GM23338 (cell line): ENCODE measurements around the gene APOL2. TPM values are rescaled to one million over a fixed set of nuclear protein-coding genes. Genes with fewer than 3 reads are reported as not detected.

Experiments used
- ATAC-seq: fragments of 200-7000 bp; cut with Tn5 transposase; 3 replicates; pipeline ENCODE4 v1.9.1; 2020
- DNase-seq: peaks from one replicate; pipeline ENCODE4 v3.0.0-alpha.2; 2015; ENCODE audit warnings: low spot score
- H2AFZ ChIP-seq: fragments of 200-600 bp; sonication (generic); 2 replicates; pipeline ENCODE4 v1.8.0; 2016; ENCODE audit warnings: antibody characterized with exemption, mild to moderate bottlenecking, moderate library complexity
- H3F3A ChIP-seq: fragments of 200-600 bp; sonication (generic); replicated peaks from 2 replicates; pipeline ENCODE4 v1.8.0; 2017; ENCODE audit warnings: antibody characterized with exemption, mixed run types, low read depth
- H3K27ac ChIP-seq: fragments of 200-600 bp; sonication (generic); 2 replicates; pipeline ENCODE4 v1.6.1; 2016; ENCODE audit warnings: low read depth
- H3K27me3 ChIP-seq: fragments of 200-600 bp; sonication (generic); 2 replicates; pipeline ENCODE4 v1.8.0; 2016; ENCODE audit warnings: mild to moderate bottlenecking, mixed run types, moderate library complexity; ENCODE audit not compliant: insufficient read depth
- H3K36me3 ChIP-seq: fragments of 200-600 bp; sonication (generic); 2 replicates; pipeline ENCODE4 v1.8.0; 2016; ENCODE audit warnings: mild to moderate bottlenecking; ENCODE audit not compliant: insufficient read depth
- H3K4me1 ChIP-seq: fragments of 200-600 bp; sonication (generic); 2 replicates; pipeline ENCODE4 v1.8.0; 2016; ENCODE audit warnings: mild to moderate bottlenecking, moderate library complexity; ENCODE audit not compliant: insufficient read depth
- H3K4me2 ChIP-seq: fragments of 200-600 bp; sonication (generic); 2 replicates; pipeline ENCODE4 v1.7.1; 2017; ENCODE audit warnings: mixed run types
- H3K4me3 ChIP-seq: fragments of 200-600 bp; sonication (generic); 2 replicates; pipeline ENCODE4 v1.6.1; 2016; ENCODE audit warnings: mixed run types
- H3K79me2 ChIP-seq: fragments of 200-600 bp; sonication (generic); replicated peaks from 2 replicates; pipeline ENCODE4 v1.8.0; 2017; ENCODE audit warnings: mild to moderate bottlenecking; ENCODE audit not compliant: insufficient read depth
- H3K9me2 ChIP-seq: fragments of 200-600 bp; sonication (generic); 2 replicates; pipeline ENCODE4 v1.8.0; 2017; ENCODE audit not compliant: insufficient read depth
- H4K20me1 ChIP-seq: fragments of 200-600 bp; sonication (generic); replicated peaks from 2 replicates; pipeline ENCODE4 v1.8.0; 2017; ENCODE audit warnings: mild to moderate bottlenecking; ENCODE audit not compliant: insufficient read depth
- H3K27ac Mint-ChIP-seq: 2 replicates; pipeline ENCODE4 v1.8.0; 2020; ENCODE audit warnings: inconsistent platforms, mild to moderate bottlenecking, moderate library complexity, mixed read lengths
- H3K27me3 Mint-ChIP-seq: 3 replicates; pipeline ENCODE4 v1.8.0; 2022; ENCODE audit warnings: low read depth, mild to moderate bottlenecking, moderate library complexity, mixed read lengths, inconsistent platforms; ENCODE audit not compliant: insufficient read depth, poor library complexity
- H3K36me3 Mint-ChIP-seq: 3 replicates; pipeline ENCODE4 v1.8.0; 2021; ENCODE audit warnings: low read depth, mild to moderate bottlenecking, inconsistent platforms, moderate library complexity, mixed read lengths
- H3K4me1 Mint-ChIP-seq: 3 replicates; pipeline ENCODE4 v1.8.0; 2020; ENCODE audit warnings: mild to moderate bottlenecking, inconsistent platforms, mixed read lengths
- H3K4me3 Mint-ChIP-seq: 3 replicates; pipeline ENCODE4 v1.8.0; 2021; ENCODE audit warnings: moderate library complexity, mild to moderate bottlenecking, inconsistent platforms, mixed read lengths
- H3K9me3 Mint-ChIP-seq: 3 replicates; pipeline ENCODE4 v1.8.0; 2020; ENCODE audit warnings: moderate library complexity, mild to moderate bottlenecking, inconsistent platforms, mixed read lengths
- CREB1 ChIP-seq: fragments of 250-450 bp; sonication (Bioruptor Pico); IDR thresholded peaks from 2 replicates; pipeline ENCODE4 v1.5.0; 2020; ENCODE audit warnings: low read depth, mild to moderate bottlenecking, moderate library complexity
- CTCF ChIP-seq, 2 experiments: fragments of 200-600 bp in 1 of 2; sonication (generic) in 1 of 2; conservative IDR thresholded peaks; 2 replicates each; pipeline versions ENCODE4 v1.5.1 to v1.6.1; 2016 to 2017; ENCODE audit warnings: antibody characterized with exemption in 2 of 2, low read depth in 2 of 2, mild to moderate bottlenecking in 2 of 2, moderate library complexity in 1 of 2
- ETS1 ChIP-seq: IDR thresholded peaks from 2 replicates; pipeline ENCODE4 v1.6.1; 2016; ENCODE audit warnings: antibody characterized with exemption
- EZH2 ChIP-seq: fragments of 200-600 bp; sonication (generic); IDR thresholded peaks from one replicate; pipeline ENCODE4 v1.8.0; 2017; ENCODE audit warnings: antibody characterized with exemption, mild to moderate bottlenecking, low read depth; ENCODE audit not compliant: unreplicated experiment
- EZH2phosphoT487 ChIP-seq: fragments of 200-600 bp; sonication (generic); IDR thresholded peaks from one replicate; pipeline ENCODE4 v1.8.1; 2018; ENCODE audit warnings: antibody characterized with exemption; ENCODE audit not compliant: unreplicated experiment
- JUNB ChIP-seq: IDR thresholded peaks from one replicate; pipeline ENCODE4 v1.6.1; 2016; ENCODE audit warnings: antibody characterized with exemption; ENCODE audit not compliant: unreplicated experiment
- NANOG ChIP-seq: IDR thresholded peaks from 2 replicates; pipeline ENCODE4 v1.6.1; 2016; ENCODE audit warnings: antibody characterized with exemption, borderline replicate concordance
- POLR2AphosphoS5 ChIP-seq: IDR thresholded peaks from 2 replicates; pipeline ENCODE4 v1.6.1; 2016; ENCODE audit warnings: antibody characterized with exemption, low read depth
- STAT1 ChIP-seq: IDR thresholded peaks from one replicate; pipeline ENCODE4 v1.6.1; 2016; ENCODE audit warnings: antibody characterized with exemption; ENCODE audit not compliant: unreplicated experiment
- ZNF114 ChIP-seq: fragments of 250-450 bp; sonication (Bioruptor Pico); IDR thresholded peaks from 2 replicates; pipeline ENCODE4 v1.5.0; 2020; ENCODE audit warnings: mild to moderate bottlenecking, moderate library complexity
- ZNF331 ChIP-seq: fragments of 250-450 bp; sonication (Bioruptor Pico); IDR thresholded peaks from 2 replicates; pipeline ENCODE4 v1.5.0; 2020; ENCODE audit warnings: low read depth, mild to moderate bottlenecking, moderate library complexity
- polyA plus RNA-seq: library from polyadenylated mRNA; unstranded; fragments of >200 nt; fragmentation: Nextera tagmentation; extraction: Ambion mirVana; gene quantifications from 2 replicates; pipeline ENCODE4 v1.2.1, GENCODE V29; 2016
- total RNA-seq: library from RNA; depleted of rRNA; stranded (reverse); fragments of >200 nt; shearing (Covaris generic); gene quantifications from 2 replicates; pipeline ENCODE4 v1.2.3, GENCODE V29; 2014
- TF ChIP-seq, protein P1 (sequence below): fragments of 250-450 bp; sonication (Bioruptor Pico); IDR thresholded peaks from 2 replicates; pipeline ENCODE4 v1.5.0; 2020; ENCODE audit warnings: mild to moderate bottlenecking, moderate library complexity
- TF ChIP-seq, protein P2 (sequence below): IDR thresholded peaks from one replicate; pipeline ENCODE4 v1.6.1; 2018; ENCODE audit warnings: antibody characterized with exemption; ENCODE audit not compliant: unreplicated experiment

APOL2 gene
- total and polyA plus RNA-seq, 2 experiments from 2014 or later: 5.5 to 10.4 TPM

DNA sequence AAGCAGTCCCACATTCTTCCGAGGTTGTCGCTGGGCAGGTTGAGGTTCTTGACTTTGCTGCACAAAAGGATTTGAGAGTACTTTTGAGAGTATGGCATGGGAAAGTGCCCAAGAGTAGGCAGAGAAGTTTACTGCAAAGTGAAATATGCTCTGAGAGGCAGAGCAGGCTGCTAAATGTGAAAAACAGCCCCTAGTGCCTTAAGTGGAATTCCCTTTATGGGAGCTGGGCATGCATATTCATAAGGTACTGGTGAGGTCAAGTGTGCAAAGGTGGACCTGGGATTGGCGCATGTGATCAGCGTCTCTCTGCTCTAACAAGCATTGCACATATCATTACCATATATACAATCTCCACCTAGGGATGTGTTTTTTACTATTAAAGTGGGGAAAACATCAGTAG lies 25.7 kb downstream of the APOL2 start:
- H3K4me3 ChIP-seq: no peak overlapping the region
- H3K27ac ChIP-seq: no peak overlapping the region
- H3K9me2 ChIP-seq: no peaks in the 10 kb centered on the region
- H2AFZ ChIP-seq: 0 out of 2 replicates have a peak overlapping the region, but pooled peaks have one; percentile 18
- H4K20me1 ChIP-seq: no peaks in the 10 kb centered on the region
- H3K4me1 Mint-ChIP-seq: 0 out of 3 replicates have a peak, but pooled peaks cover 3% of the 10 kb centered on the region
- no peak overlapping the region for H3K27ac Mint-ChIP-seq
- 0 out of 3 replicates have a peak, but pooled peaks cover 3% of the 10 kb centered on the region for H3K36me3 Mint-ChIP-seq
- no peaks in the 10 kb centered on the region for H3K4me1 ChIP-seq
- H3K36me3 ChIP-seq: no peaks in the 10 kb centered on the region
- no peak overlapping the region for H3K4me3 Mint-ChIP-seq
- ATAC-seq (no peak), DNase-seq (no peak)
- no peak overlapping the region for H3K4me2 ChIP-seq
- H3K9me3 Mint-ChIP-seq: peaks cover 18% of the 10 kb centered on the region
- H3K27me3 ChIP-seq: no peaks in the 10 kb centered on the region
- no peaks in the 10 kb centered on the region for H3F3A ChIP-seq
- no peaks in the 10 kb centered on the region for H3K79me2 ChIP-seq
- TF ChIP-seq JUNB (no peak), ZNF331 (no peak), ZNF114 (no peak), CREB1 (CRISPR knock-in tag) (no peak), EZH2phosphoT487 (no peak), NANOG (no peak), CTCF (conservative IDR thresholded peaks at IDR 0.05; ENCODE audit: low read depth in 2 of 2) (no peak), EZH2 (no peak), POLR2AphosphoS5 (no peak), ETS1 (no peak), STAT1 (no peak)
- TF ChIP-seq, protein P1, sequence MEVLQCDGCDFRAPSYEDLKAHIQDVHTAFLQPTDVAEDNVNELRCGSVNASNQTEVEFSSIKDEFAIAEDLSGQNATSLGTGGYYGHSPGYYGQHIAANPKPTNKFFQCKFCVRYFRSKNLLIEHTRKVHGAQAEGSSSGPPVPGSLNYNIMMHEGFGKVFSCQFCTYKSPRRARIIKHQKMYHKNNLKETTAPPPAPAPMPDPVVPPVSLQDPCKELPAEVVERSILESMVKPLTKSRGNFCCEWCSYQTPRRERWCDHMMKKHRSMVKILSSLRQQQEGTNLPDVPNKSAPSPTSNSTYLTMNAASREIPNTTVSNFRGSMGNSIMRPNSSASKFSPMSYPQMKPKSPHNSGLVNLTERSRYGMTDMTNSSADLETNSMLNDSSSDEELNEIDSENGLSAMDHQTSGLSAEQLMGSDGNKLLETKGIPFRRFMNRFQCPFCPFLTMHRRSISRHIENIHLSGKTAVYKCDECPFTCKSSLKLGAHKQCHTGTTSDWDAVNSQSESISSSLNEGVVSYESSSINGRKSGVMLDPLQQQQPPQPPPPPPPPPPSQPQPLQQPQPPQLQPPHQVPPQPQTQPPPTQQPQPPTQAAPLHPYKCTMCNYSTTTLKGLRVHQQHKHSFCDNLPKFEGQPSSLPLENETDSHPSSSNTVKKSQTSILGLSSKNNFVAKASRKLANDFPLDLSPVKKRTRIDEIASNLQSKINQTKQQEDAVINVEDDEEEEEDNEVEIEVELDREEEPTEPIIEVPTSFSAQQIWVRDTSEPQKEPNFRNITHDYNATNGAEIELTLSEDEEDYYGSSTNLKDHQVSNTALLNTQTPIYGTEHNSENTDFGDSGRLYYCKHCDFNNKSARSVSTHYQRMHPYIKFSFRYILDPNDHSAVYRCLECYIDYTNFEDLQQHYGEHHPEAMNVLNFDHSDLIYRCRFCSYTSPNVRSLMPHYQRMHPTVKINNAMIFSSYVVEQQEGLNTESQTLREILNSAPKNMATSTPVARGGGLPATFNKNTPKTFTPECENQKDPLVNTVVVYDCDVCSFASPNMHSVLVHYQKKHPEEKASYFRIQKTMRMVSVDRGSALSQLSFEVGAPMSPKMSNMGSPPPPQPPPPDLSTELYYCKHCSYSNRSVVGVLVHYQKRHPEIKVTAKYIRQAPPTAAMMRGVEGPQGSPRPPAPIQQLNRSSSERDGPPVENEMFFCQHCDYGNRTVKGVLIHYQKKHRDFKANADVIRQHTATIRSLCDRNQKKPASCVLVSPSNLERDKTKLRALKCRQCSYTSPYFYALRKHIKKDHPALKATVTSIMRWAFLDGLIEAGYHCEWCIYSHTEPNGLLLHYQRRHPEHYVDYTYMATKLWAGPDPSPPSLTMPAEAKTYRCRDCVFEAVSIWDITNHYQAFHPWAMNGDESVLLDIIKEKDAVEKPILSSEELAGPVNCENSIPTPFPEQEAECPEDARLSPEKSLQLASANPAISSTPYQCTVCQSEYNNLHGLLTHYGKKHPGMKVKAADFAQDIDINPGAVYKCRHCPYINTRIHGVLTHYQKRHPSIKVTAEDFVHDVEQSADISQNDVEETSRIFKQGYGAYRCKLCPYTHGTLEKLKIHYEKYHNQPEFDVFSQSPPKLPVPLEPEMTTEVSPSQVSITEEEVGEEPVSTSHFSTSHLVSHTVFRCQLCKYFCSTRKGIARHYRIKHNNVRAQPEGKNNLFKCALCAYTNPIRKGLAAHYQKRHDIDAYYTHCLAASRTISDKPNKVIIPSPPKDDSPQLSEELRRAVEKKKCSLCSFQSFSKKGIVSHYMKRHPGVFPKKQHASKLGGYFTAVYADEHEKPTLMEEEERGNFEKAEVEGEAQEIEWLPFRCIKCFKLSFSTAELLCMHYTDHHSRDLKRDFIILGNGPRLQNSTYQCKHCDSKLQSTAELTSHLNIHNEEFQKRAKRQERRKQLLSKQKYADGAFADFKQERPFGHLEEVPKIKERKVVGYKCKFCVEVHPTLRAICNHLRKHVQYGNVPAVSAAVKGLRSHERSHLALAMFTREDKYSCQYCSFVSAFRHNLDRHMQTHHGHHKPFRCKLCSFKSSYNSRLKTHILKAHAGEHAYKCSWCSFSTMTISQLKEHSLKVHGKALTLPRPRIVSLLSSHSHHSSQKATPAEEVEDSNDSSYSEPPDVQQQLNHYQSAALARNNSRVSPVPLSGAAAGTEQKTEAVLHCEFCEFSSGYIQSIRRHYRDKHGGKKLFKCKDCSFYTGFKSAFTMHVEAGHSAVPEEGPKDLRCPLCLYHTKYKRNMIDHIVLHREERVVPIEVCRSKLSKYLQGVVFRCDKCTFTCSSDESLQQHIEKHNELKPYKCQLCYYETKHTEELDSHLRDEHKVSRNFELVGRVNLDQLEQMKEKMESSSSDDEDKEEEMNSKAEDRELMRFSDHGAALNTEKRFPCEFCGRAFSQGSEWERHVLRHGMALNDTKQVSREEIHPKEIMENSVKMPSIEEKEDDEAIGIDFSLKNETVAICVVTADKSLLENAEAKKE (CRISPR knock-in tag): no peak
- TF ChIP-seq, protein P2, sequence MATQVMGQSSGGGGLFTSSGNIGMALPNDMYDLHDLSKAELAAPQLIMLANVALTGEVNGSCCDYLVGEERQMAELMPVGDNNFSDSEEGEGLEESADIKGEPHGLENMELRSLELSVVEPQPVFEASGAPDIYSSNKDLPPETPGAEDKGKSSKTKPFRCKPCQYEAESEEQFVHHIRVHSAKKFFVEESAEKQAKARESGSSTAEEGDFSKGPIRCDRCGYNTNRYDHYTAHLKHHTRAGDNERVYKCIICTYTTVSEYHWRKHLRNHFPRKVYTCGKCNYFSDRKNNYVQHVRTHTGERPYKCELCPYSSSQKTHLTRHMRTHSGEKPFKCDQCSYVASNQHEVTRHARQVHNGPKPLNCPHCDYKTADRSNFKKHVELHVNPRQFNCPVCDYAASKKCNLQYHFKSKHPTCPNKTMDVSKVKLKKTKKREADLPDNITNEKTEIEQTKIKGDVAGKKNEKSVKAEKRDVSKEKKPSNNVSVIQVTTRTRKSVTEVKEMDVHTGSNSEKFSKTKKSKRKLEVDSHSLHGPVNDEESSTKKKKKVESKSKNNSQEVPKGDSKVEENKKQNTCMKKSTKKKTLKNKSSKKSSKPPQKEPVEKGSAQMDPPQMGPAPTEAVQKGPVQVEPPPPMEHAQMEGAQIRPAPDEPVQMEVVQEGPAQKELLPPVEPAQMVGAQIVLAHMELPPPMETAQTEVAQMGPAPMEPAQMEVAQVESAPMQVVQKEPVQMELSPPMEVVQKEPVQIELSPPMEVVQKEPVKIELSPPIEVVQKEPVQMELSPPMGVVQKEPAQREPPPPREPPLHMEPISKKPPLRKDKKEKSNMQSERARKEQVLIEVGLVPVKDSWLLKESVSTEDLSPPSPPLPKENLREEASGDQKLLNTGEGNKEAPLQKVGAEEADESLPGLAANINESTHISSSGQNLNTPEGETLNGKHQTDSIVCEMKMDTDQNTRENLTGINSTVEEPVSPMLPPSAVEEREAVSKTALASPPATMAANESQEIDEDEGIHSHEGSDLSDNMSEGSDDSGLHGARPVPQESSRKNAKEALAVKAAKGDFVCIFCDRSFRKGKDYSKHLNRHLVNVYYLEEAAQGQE: no peak
- H3K27me3 Mint-ChIP-seq: peaks cover 4% of the 10 kb centered on the region
